Activated B cell treated with CpG ODN at 0.5 μM for 24 hours (primary cell): ENCODE data around the gene AREL1. TPM values are rescaled to one million over a fixed set of nuclear protein-coding genes. Genes with fewer than 3 reads are reported as not detected.

Source experiments
- ATAC-seq: fragments of 200-7000 bp; cut with Tn5 transposase; one replicate; pipeline ENCODE4 v1.10.0; 2021; ENCODE audit warnings: low read depth, mild to moderate bottlenecking, moderate library complexity
- CTCF ChIA-PET: fragments of 350-600 bp; sonication (Branson Sonifier 250); formaldehyde crosslinking; loops from one replicate; lab custom pipeline; 2021; ENCODE audit warnings: antibody characterized with exemption; lab: Charles Lee
- POLR2A ChIA-PET: fragments of 350-600 bp; sonication (Branson Sonifier 250); formaldehyde crosslinking; loops from one replicate; lab custom pipeline; 2021; ENCODE audit warnings: antibody characterized with exemption; lab: Charles Lee
- DNase-seq: peaks from one replicate; pipeline ENCODE4 v3.0.0; 2022
- H3K27ac Mint-ChIP-seq: one replicate; pipeline ENCODE4 v1.8.0; 2020; ENCODE audit warnings: mixed read lengths
- H3K27me3 Mint-ChIP-seq: one replicate; pipeline ENCODE4 v1.8.0; 2021; ENCODE audit warnings: mixed read lengths
- H3K36me3 Mint-ChIP-seq: one replicate; pipeline ENCODE4 v1.8.0; 2021; ENCODE audit warnings: low read depth, mixed read lengths
- H3K4me1 Mint-ChIP-seq: one replicate; pipeline ENCODE4 v1.8.0; 2021; ENCODE audit warnings: mixed read lengths
- H3K4me3 Mint-ChIP-seq: one replicate; pipeline ENCODE4 v1.8.0; 2020; ENCODE audit warnings: mild to moderate bottlenecking, mixed read lengths
- H3K9me3 Mint-ChIP-seq: one replicate; pipeline ENCODE4 v1.8.0; 2020; ENCODE audit warnings: mixed read lengths
- intact Hi-C: fragments of 100-400 bp; cut with micrococcal nuclease; formaldehyde crosslinking; loops from one replicate; pipeline ENCODE4 v1.15.1; 2024
- total RNA-seq: library from RNA; stranded (reverse); gene quantifications from 2 replicates; pipeline ENCODE4 v1.2.3, GENCODE V29; 2022
- TF ChIP-seq, protein P1 (sequence below): fragments of 200-600 bp; IDR thresholded peaks from one replicate; pipeline ENCODE4 v1.8.0; 2022; ENCODE audit warnings: antibody characterized with exemption, mild to moderate bottlenecking

AREL1 gene
- total RNA-seq, 1 donor from 2014 or later = 49.7 TPM

- Mint-ChIP-seq H3K36me3 (peaks cover 2% of the 10 kb centered on the region), H3K27ac (no peak overlapping the region), H3K9me3 (peaks cover 4% of the 10 kb centered on the region), H3K4me3 (no peak overlapping the region), H3K27me3 (no peaks in the 10 kb centered on the region), H3K4me1 (no peaks in the 10 kb centered on the region)
- ChIA-PET CTCF (no interaction called here), POLR2A (no interaction called here)
- DNase-seq (no peak), ATAC-seq (no peak)
- intact Hi-C loops = no loop called here
- TF ChIP-seq, protein P1, sequence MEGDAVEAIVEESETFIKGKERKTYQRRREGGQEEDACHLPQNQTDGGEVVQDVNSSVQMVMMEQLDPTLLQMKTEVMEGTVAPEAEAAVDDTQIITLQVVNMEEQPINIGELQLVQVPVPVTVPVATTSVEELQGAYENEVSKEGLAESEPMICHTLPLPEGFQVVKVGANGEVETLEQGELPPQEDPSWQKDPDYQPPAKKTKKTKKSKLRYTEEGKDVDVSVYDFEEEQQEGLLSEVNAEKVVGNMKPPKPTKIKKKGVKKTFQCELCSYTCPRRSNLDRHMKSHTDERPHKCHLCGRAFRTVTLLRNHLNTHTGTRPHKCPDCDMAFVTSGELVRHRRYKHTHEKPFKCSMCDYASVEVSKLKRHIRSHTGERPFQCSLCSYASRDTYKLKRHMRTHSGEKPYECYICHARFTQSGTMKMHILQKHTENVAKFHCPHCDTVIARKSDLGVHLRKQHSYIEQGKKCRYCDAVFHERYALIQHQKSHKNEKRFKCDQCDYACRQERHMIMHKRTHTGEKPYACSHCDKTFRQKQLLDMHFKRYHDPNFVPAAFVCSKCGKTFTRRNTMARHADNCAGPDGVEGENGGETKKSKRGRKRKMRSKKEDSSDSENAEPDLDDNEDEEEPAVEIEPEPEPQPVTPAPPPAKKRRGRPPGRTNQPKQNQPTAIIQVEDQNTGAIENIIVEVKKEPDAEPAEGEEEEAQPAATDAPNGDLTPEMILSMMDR = no peak
Observed at GRCh38 chr14:74747237-74747636, 34.4 kb upstream of the AREL1 start.

- ChIA-PET POLR2A (no interaction called here), CTCF (no interaction called here)
- Mint-ChIP-seq H3K27me3 (no peaks in the 10 kb centered on the region), H3K4me1 (no peaks in the 10 kb centered on the region), H3K4me3 (no peak overlapping the region), H3K9me3 (no peaks in the 10 kb centered on the region), H3K36me3 (peaks cover 41% of the 10 kb centered on the region), H3K27ac (no peak overlapping the region)
- TF ChIP-seq, protein P1 = no peak
- DNase-seq (no peak), ATAC-seq (no peak)
- intact Hi-C loops = no loop called here
Observed at GRCh38 chr14:74739293-74740030, 26.6 kb upstream of the AREL1 start.

GRCh38 chr14:74737753-74738325 is 25.0 kb upstream of the AREL1 start:
- ChIA-PET CTCF (no interaction called here), POLR2A (no interaction called here)
- DNase-seq (no peak), ATAC-seq (no peak)
- Mint-ChIP-seq H3K27me3 (no peaks in the 10 kb centered on the region), H3K9me3 (no peaks in the 10 kb centered on the region), H3K27ac (no peak overlapping the region), H3K4me3 (no peak overlapping the region), H3K4me1 (no peaks in the 10 kb centered on the region), H3K36me3 (peaks cover 56% of the 10 kb centered on the region)
- TF ChIP-seq, protein P1 = no peak
- intact Hi-C loops = no loop called here

DNA sequence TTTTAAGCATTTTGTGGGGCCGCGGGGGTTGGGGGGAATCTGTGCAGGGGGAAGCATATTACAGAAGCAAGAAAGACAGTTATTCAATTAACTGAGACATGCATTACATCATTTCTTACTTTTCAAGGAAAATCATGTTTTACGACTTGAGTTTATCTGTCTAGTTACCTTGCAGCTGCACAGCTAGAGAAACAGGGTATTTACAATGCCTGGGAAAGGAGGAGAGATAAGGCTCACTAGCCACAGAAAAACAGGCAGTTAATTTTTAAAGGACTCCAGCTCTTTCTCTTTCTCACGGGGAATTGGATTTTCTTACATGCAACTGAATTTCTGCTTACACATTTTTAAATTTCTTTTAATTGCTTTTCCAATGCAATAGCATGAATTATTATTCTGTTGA is 22.2 kb upstream of the AREL1 start:
- intact Hi-C loops = no loop called here
- Mint-ChIP-seq H3K4me3 (no peak overlapping the region), H3K9me3 (no peaks in the 10 kb centered on the region), H3K27me3 (no peaks in the 10 kb centered on the region), H3K36me3 (peaks cover 75% of the 10 kb centered on the region), H3K27ac (no peak overlapping the region), H3K4me1 (no peaks in the 10 kb centered on the region)
- TF ChIP-seq, protein P1 = no peak
- ATAC-seq (no peak), DNase-seq (no peak)
- ChIA-PET POLR2A (no interaction called here), CTCF (no interaction called here)

DNA sequence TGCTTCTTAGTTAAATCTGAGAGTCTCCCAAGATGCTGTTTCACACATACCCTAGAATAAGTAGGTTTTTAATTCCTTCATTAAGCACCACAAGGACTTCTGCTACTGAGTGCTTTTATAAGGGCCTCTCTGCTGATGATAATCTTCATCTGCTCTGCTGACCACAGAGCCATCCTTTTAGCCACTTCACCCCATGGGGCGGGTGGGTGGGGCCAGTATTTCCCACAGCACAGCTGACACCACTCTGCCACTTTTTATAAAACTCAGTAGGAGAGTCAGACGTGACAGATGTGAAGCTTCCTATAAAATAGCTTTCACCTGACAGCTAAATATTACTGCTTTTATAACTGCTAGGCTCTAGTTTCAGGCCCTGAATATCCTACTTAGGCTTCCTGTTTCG is 20.3 kb upstream of the AREL1 start:
- Mint-ChIP-seq H3K9me3 (no peaks in the 10 kb centered on the region), H3K27me3 (no peaks in the 10 kb centered on the region), H3K36me3 (peaks cover 66% of the 10 kb centered on the region), H3K27ac (no peak overlapping the region), H3K4me1 (no peaks in the 10 kb centered on the region), H3K4me3 (no peak overlapping the region)
- TF ChIP-seq, protein P1 = no peak
- CTCF ChIA-PET = no interaction called here
- ATAC-seq = no peak
- no peak for DNase-seq
- intact Hi-C loops = no loop called here
- POLR2A ChIA-PET = no interaction called here
